MM.1S (cell line): ENCODE data around the gene C10orf105.

ENCODE experiments used
- DNase-seq: peaks from one replicate; pipeline ENCODE4 v3.0.0-alpha.2; 2015
- H2AFZ ChIP-seq: fragments of 300-600 bp; sonication (generic); 2 replicates; pipeline ENCODE4 v1.6.0; 2016; ENCODE audit warnings: antibody characterized with exemption, low read length
- H3F3A ChIP-seq: fragments of 300-600 bp; sonication (generic); 2 replicates; pipeline ENCODE4 v1.6.1; 2016; ENCODE audit warnings: mild to moderate bottlenecking, antibody characterized with exemption, low read length, moderate library complexity, mixed read lengths; ENCODE audit not compliant: insufficient read depth
- H3K27ac ChIP-seq: fragments of 300-600 bp; sonication (generic); 2 replicates; pipeline ENCODE4 v1.5.1; 2016; ENCODE audit warnings: mild to moderate bottlenecking, low read length
- H3K27me3 ChIP-seq: fragments of 300-600 bp; sonication (generic); replicated peaks from 2 replicates; pipeline ENCODE4 v1.6.0; 2016; ENCODE audit warnings: low read length; ENCODE audit not compliant: insufficient read depth
- H3K36me3 ChIP-seq: fragments of 300-600 bp; sonication (generic); replicated peaks from 2 replicates; pipeline ENCODE4 v1.6.1; 2016; ENCODE audit warnings: mild to moderate bottlenecking, low read length, mixed read lengths; ENCODE audit not compliant: insufficient read depth
- H3K4me1 ChIP-seq: fragments of 300-600 bp; sonication (generic); 2 replicates; pipeline ENCODE4 v1.6.1; 2016; ENCODE audit warnings: low read length, mixed read lengths
- H3K4me2 ChIP-seq: fragments of 300-600 bp; sonication (generic); 2 replicates; pipeline ENCODE4 v1.6.0; 2016; ENCODE audit warnings: low read depth, low read length
- H3K4me3 ChIP-seq: fragments of 300-600 bp; sonication (generic); 2 replicates; pipeline ENCODE4 v1.5.1; 2016; ENCODE audit warnings: low read length, mixed read lengths
- H3K79me2 ChIP-seq: fragments of 300-600 bp; sonication (generic); 2 replicates; pipeline ENCODE4 v1.6.1; 2016; ENCODE audit warnings: mixed run types, low read length, mixed read lengths
- H3K9ac ChIP-seq: fragments of 300-600 bp; sonication (generic); 2 replicates; pipeline ENCODE4 v1.6.1; 2016; ENCODE audit warnings: low read length, mixed read lengths
- H3K9me2 ChIP-seq: fragments of 300-600 bp; sonication (generic); replicated peaks from 2 replicates; pipeline ENCODE4 v1.6.1; 2016; ENCODE audit warnings: mild to moderate bottlenecking, low read length, mixed read lengths; ENCODE audit not compliant: insufficient read depth
- H3K9me3 ChIP-seq: fragments of 300-600 bp; sonication (generic); replicated peaks from 2 replicates; pipeline ENCODE4 v1.6.1; 2016; ENCODE audit warnings: mild to moderate bottlenecking, low read length, mixed read lengths; ENCODE audit not compliant: insufficient read depth
- H4K20me1 ChIP-seq: fragments of 300-600 bp; sonication (generic); 2 replicates; pipeline ENCODE4 v1.6.1; 2016; ENCODE audit warnings: mild to moderate bottlenecking, low read length, moderate library complexity, mixed read lengths; ENCODE audit not compliant: insufficient read depth
- CTCF ChIP-seq: fragments of 300-600 bp; sonication (generic); IDR thresholded peaks from 2 replicates; pipeline ENCODE4 v1.5.1; 2016; ENCODE audit warnings: antibody characterized with exemption, low read length, mixed read lengths
- EZH2 ChIP-seq: fragments of 300-600 bp; sonication (generic); optimal IDR thresholded peaks from 2 replicates; pipeline ENCODE3; 2017; ENCODE audit warnings: low read depth, mild to moderate bottlenecking, antibody characterized with exemption, low read length, mixed read lengths
- EZH2phosphoT487 ChIP-seq: fragments of 300-600 bp; sonication (generic); IDR thresholded peaks from 2 replicates; pipeline ENCODE4 v1.6.1; 2018; ENCODE audit warnings: antibody characterized with exemption, low read length

Gene C10orf105

GRCh38 chr10:71750124-71750841 is 30.7 kb upstream of the C10orf105 start:
- no peaks in the 10 kb centered on the region for H3K9me3 ChIP-seq
- peaks cover 23% of the 10 kb centered on the region for H3K4me1 ChIP-seq
- no peak overlapping the region for H3K9ac ChIP-seq
- no peaks in the 10 kb centered on the region for H3K79me2 ChIP-seq
- H4K20me1 ChIP-seq = no peaks in the 10 kb centered on the region
- no peak overlapping the region for H3K4me2 ChIP-seq
- TF ChIP-seq EZH2phosphoT487 = no peak
- TF ChIP-seq EZH2 = no peak
- no peak for TF ChIP-seq CTCF
- no peaks in the 10 kb centered on the region for H3K27me3 ChIP-seq
- H3K4me3 ChIP-seq = no peak overlapping the region
- peaks cover 20% of the 10 kb centered on the region; the same call in 1 of the 2 replicates for H3F3A ChIP-seq
- H3K9me2 ChIP-seq = no peaks in the 10 kb centered on the region
- no peak for DNase-seq
- no peak overlapping the region for H3K27ac ChIP-seq
- no peak overlapping the region for H2AFZ ChIP-seq
- H3K36me3 ChIP-seq = no peaks in the 10 kb centered on the region

DNA sequence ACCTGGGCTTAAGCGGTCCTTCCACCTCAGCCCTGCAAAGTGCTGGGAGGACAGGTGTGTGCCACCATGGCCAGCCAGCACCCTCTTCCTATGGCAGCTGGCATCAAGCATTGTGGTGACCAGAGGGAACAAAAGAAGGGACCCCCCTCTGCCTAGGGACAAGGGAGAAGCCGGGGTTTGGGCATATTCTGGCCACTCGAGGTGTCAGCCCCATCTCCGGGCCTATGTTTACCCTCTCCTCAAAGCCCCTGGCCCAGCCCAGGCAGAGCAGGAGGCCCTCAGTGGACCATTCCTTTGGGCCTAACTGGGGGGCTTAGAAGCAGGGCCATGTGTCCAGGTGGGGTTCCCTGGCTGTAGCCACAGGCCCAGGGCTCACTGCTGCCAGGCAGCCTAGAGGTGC is 29.8 kb upstream of the C10orf105 start:
- H4K20me1 ChIP-seq = no peaks in the 10 kb centered on the region
- H3K9ac ChIP-seq = peak overlapping the region; percentile 37; the same call in 1 of the 2 replicates
- no peaks in the 10 kb centered on the region for H3K9me3 ChIP-seq
- H3K4me2 ChIP-seq = peak overlapping the region; percentile 59; the same call in 1 of the 2 replicates
- H3K9me2 ChIP-seq = no peaks in the 10 kb centered on the region
- H3K4me1 ChIP-seq = peaks cover 23% of the 10 kb centered on the region
- no peak for DNase-seq
- H3K4me3 ChIP-seq = no peak overlapping the region
- H3K27me3 ChIP-seq = no peaks in the 10 kb centered on the region
- peak overlapping the region; percentile 75; the same call in 1 of the 2 replicates for H2AFZ ChIP-seq
- H3K36me3 ChIP-seq = no peaks in the 10 kb centered on the region
- no peaks in the 10 kb centered on the region for H3K79me2 ChIP-seq
- TF ChIP-seq EZH2 = no peak
- TF ChIP-seq CTCF = no peak
- peak overlapping the region; percentile 75; the same call in 1 of the 2 replicates for H3K27ac ChIP-seq
- peaks cover 20% of the 10 kb centered on the region; the same call in 1 of the 2 replicates for H3F3A ChIP-seq

DNA sequence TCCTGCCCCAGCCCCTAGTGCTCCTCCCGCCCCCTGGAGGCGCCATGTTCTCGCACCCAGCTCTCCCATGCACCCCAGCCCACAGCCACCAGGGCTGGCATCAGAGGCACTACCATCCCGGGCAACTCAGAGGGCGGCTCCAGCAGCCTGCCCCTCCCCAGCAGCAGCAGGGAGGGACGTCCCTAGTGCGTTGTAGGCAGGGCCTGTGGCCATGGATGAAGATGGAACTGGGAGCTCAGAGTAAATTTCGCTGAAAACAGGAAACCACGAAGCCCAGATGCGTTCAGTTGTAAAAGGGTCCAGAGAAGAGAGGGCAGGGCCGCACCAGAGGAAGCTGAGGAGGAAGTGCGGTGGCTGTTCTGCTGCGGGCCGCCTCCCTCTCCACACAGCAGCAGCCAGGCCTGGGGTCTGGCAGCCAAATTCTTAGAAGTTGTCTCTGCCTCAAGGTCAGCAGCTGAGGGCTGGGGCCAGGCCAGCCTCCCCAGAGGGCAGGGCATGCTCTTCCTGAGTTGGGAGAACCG is 29.2 kb upstream of the C10orf105 start:
- H3K9ac ChIP-seq = peak overlapping the region; percentile 37

More for the DNA sequence above, 29.2 kb upstream of the C10orf105 start:
- Histone ChIP-seq H3F3A (peaks cover 20% of the 10 kb centered on the region; the same call in 1 of the 2 replicates), H3K27me3 (no peaks in the 10 kb centered on the region), H3K36me3 (no peaks in the 10 kb centered on the region), H3K27ac (peak overlapping the region; percentile 75), H3K4me2 (peak overlapping the region; percentile 59), H4K20me1 (no peaks in the 10 kb centered on the region), H2AFZ (peak overlapping the region; percentile 75), H3K4me3 (no peak overlapping the region), H3K9me3 (no peaks in the 10 kb centered on the region), H3K79me2 (no peaks in the 10 kb centered on the region), H3K9me2 (no peaks in the 10 kb centered on the region), H3K4me1 (peaks cover 23% of the 10 kb centered on the region)
- DNase-seq = peak; percentile 89
- TF ChIP-seq EZH2phosphoT487 (no peak), CTCF (peak; percentile 37)
